Activated naive CD8-positive, alpha-beta T cell (primary cell): ENCODE results near the gene CAPN11.

Experiments
- H3K27ac Mint-ChIP-seq: one replicate; pipeline ENCODE4 v1.8.0; 2021; ENCODE audit warnings: mixed read lengths
- H3K27me3 Mint-ChIP-seq: one replicate; pipeline ENCODE4 v1.8.0; 2021; ENCODE audit warnings: mixed read lengths
- H3K36me3 Mint-ChIP-seq: one replicate; pipeline ENCODE4 v1.8.0; 2021; ENCODE audit warnings: mixed read lengths
- H3K4me1 Mint-ChIP-seq: one replicate; pipeline ENCODE4 v1.8.0; 2021; ENCODE audit warnings: low read depth, mixed read lengths
- H3K4me3 Mint-ChIP-seq: one replicate; pipeline ENCODE4 v1.8.0; 2021; ENCODE audit warnings: mild to moderate bottlenecking, mixed read lengths
- H3K9me3 Mint-ChIP-seq: one replicate; pipeline ENCODE4 v1.8.0; 2021; ENCODE audit warnings: low read depth, mixed read lengths

The CAPN11 gene

DNA sequence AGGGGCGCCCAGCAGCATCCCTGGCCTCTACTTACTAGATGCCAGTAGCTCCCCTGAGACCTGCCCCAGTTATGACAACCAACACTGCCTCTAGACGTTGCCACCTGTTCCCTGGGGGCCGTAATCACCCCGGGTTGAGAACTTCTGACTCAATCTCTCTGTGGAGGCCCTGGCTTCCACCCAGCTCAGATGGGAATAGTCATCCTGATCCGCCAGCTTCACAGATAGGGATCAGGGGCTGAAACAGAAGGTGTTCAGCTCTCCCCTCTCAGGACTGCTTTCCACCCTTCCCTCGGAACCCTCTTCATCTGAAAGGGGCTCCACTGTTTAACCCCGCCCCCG lies 3.3 kb downstream of the CAPN11 start:
- Mint-ChIP-seq H3K36me3 (no peaks in the 10 kb centered on the region), H3K4me3 (no peak overlapping the region), H3K27me3 (peaks cover 10% of the 10 kb centered on the region), H3K4me1 (peaks cover under 1% of the 10 kb centered on the region), H3K27ac (no peak overlapping the region), H3K9me3 (no peaks in the 10 kb centered on the region)

DNA sequence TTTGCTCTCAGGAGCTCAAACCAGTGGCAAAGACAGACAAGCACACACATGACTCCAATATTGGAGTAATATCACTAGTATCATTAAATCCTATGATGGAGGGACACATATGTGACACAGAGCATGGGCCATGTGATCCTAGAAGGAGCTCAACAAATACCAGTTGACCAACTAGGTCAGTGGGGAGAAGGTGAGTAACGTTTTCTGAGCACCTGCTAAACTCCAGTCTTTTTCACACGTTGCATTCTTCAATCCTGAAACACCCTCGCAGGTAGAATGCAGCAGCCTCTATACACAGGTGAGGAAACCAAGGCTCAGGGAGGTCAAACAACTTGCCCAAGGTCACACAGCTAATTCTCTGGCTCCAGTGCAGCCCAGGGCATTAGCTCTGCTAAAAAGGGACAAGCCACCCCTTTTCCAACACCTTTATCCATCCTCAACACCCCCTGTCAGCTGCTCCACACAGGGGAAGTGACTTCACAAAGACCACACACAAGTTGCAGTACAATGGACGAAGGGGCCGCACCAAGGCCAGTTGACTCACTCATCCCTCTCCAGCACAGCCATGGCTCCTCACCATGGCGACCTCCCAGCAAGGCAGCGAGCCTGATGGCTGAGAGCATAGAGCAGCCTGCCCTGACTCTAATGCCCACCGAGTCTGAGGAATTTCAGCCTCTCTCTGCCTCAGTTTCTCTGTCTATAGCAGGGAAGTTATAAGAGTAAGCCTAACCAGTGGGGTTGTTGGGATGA lies 4.4 kb downstream of the CAPN11 start:
- H3K27me3 Mint-ChIP-seq, result peaks cover 10% of the 10 kb centered on the region
- H3K9me3 Mint-ChIP-seq, result no peaks in the 10 kb centered on the region
- H3K4me1 Mint-ChIP-seq, result peaks cover 1% of the 10 kb centered on the region
- H3K4me3 Mint-ChIP-seq, result no peak overlapping the region
- no peak overlapping the region for H3K27ac Mint-ChIP-seq
- no peaks in the 10 kb centered on the region for H3K36me3 Mint-ChIP-seq

DNA sequence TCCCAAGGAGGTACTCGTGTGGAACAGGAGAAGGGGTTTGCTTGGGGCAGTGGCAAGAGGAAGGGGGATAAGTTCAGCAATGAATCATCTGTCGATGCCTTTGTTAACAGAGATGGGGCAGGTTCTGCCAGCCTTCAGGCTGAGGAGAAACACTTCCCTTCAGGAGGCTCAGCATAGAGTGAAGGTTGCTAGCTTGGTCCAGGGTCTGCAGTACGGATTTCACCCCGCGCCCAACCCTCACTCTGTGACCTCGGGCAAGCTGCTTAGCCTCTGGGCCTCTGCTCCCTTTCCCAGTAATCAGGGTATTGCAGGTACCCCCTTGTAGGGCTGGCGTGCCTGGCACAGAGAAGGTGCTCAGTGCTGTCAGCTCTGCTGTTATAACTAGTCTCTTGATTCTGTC lies 7.5 kb downstream of the CAPN11 start:
- H3K9me3 Mint-ChIP-seq, result no peaks in the 10 kb centered on the region
- H3K27ac Mint-ChIP-seq, result no peak overlapping the region
- no peaks in the 10 kb centered on the region for H3K36me3 Mint-ChIP-seq
- H3K4me3 Mint-ChIP-seq, result no peak overlapping the region
- peaks cover 10% of the 10 kb centered on the region for H3K27me3 Mint-ChIP-seq
- H3K4me1 Mint-ChIP-seq, result peaks cover 1% of the 10 kb centered on the region

DNA sequence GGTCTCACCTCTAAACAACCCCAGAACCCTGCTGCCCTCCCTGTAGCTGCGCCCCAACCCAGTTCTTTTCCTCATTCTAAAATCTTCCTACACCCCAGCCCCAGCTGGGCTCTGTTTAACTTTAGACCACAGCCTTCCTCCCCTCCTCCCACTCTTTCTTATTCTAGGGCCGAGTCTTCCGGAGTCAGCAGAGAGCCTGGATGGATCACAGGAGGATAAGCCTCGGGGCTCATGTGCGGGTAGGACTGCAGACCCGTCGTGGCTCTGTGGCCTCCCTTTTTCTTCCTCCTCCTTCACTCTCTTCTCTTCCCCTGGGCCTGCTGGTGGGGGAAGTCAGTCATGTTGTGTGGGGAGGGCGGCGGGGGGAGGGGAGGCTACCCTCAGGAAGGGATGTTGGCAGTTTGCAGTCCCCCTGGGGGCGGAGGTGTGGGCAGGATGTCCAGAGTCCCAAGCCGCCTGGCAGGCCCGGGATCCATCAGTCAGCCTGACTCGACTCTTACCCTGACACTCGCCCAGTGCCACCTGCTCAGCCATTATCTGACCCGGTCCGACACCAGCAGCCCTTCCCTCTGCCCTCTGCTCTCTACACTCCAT lies 8.1 kb downstream of the CAPN11 start:
- no peak overlapping the region for H3K27ac Mint-ChIP-seq
- H3K4me3 Mint-ChIP-seq, result no peak overlapping the region
- H3K27me3 Mint-ChIP-seq, result peaks cover 10% of the 10 kb centered on the region
- no peaks in the 10 kb centered on the region for H3K36me3 Mint-ChIP-seq
- H3K9me3 Mint-ChIP-seq, result no peaks in the 10 kb centered on the region
- peaks cover 1% of the 10 kb centered on the region for H3K4me1 Mint-ChIP-seq

DNA sequence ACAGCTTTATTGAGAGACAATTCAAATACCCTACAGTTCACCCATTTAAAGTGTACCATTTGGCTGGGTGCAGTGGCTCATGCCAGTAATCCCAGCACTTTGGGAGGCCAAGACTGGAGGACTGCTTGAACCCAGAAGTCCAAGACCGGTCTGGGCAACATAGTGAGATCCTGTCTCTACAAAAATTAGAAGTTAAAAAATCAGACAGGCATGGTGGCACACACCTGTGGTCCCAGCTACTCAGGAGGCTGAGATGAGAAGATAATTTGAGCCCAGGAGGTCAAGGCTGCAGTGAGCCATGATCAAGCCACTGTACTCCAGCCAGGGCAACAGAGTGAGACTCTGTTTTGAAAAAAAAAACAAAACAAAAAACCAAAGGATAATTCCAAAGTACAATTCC lies 8.9 kb downstream of the CAPN11 start:
- Mint-ChIP-seq H3K27ac (no peak overlapping the region), H3K4me3 (no peak overlapping the region), H3K4me1 (peaks cover 2% of the 10 kb centered on the region), H3K27me3 (peaks cover 10% of the 10 kb centered on the region), H3K9me3 (no peaks in the 10 kb centered on the region), H3K36me3 (no peaks in the 10 kb centered on the region)

DNA sequence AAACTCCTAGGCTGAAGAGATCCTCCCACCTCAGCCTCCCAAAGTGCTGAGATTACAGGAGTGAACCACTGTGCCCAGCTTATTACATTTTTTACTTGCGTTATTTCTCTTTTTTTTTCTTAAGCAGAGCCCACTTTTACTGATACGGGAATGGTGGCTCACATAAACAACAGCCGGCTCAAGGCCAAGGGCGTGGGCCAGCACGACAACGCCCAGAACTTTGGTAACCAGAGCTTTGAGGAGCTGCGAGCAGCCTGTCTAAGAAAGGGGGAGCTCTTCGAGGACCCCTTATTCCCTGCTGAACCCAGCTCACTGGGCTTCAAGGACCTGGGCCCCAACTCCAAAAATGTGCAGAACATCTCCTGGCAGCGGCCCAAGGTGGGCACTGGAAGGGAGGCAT lies 10.5 kb downstream of the CAPN11 start:
- Mint-ChIP-seq H3K27ac (no peak overlapping the region), H3K9me3 (no peaks in the 10 kb centered on the region), H3K4me1 (peaks cover 5% of the 10 kb centered on the region), H3K36me3 (no peaks in the 10 kb centered on the region), H3K4me3 (no peak overlapping the region), H3K27me3 (peaks cover 5% of the 10 kb centered on the region)

DNA sequence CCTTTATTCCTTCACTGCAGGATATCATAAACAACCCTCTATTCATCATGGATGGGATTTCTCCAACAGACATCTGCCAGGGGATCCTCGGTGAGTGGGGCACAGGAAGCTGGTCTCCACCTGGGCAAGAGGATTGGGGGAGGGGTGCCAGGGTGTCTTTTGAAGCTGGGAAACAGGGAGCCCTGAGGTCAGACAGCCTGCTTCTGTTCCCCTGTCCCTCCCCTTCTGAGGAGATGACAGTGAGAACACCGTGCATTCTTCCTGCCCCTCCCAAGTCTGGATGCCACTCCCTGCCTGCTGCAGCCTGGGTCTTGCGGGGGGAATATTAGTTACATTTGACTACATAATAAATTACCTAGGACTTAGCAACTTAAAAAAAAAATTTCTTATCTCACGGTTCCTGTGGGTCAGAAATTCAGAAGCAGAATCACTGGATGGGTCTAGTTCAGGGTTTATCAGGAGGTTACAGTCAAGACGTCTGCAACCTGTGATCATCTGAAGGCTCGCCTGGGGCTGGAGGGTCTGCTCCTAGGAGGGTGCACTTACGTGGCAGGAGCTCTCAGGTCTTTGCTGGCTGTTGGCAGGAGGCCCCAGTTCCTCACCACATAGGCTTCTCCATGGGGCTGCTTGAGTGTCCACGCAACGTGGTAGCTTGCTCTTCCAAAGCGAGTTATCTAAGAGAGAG lies 11.4 kb downstream of the CAPN11 start:
- Mint-ChIP-seq H3K4me3 (no peak overlapping the region), H3K27ac (no peak overlapping the region), H3K9me3 (no peaks in the 10 kb centered on the region), H3K36me3 (no peaks in the 10 kb centered on the region), H3K4me1 (peaks cover 5% of the 10 kb centered on the region), H3K27me3 (peaks cover 2% of the 10 kb centered on the region)

DNA sequence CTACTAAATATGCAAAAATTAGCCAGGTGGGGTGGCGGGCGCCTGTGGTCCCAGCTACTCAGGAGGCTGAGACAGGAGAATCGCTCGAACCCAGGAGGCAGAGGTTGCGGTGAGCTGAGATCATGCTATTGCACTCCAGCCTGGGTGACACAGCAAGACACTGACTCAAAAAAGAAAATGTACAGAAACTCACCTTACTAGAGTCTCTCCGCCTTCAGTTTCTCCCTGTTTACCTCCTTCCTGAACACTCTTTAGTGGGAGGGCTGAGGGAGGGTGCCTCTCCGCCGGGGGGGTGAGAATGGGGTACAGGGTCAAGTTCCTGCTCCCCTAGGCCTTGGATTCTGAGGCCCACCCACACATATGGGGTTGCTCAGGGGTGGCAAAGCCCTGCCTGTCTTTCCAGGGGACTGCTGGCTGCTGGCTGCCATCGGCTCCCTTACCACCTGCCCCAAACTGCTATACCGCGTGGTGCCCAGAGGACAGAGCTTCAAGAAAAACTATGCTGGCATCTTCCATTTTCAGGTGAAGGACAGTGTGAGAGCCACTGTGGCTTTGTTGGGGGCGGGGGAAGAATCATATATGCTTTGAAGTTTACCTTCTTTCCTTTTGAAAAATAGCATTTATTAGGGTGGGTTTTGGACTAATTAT lies 13.4 kb downstream of the CAPN11 start:
- no peaks in the 10 kb centered on the region for H3K36me3 Mint-ChIP-seq
- no peak overlapping the region for H3K4me3 Mint-ChIP-seq
- peaks cover 10% of the 10 kb centered on the region for H3K4me1 Mint-ChIP-seq
- H3K9me3 Mint-ChIP-seq, result no peaks in the 10 kb centered on the region
- peaks cover 2% of the 10 kb centered on the region for H3K27me3 Mint-ChIP-seq
- no peak overlapping the region for H3K27ac Mint-ChIP-seq

DNA sequence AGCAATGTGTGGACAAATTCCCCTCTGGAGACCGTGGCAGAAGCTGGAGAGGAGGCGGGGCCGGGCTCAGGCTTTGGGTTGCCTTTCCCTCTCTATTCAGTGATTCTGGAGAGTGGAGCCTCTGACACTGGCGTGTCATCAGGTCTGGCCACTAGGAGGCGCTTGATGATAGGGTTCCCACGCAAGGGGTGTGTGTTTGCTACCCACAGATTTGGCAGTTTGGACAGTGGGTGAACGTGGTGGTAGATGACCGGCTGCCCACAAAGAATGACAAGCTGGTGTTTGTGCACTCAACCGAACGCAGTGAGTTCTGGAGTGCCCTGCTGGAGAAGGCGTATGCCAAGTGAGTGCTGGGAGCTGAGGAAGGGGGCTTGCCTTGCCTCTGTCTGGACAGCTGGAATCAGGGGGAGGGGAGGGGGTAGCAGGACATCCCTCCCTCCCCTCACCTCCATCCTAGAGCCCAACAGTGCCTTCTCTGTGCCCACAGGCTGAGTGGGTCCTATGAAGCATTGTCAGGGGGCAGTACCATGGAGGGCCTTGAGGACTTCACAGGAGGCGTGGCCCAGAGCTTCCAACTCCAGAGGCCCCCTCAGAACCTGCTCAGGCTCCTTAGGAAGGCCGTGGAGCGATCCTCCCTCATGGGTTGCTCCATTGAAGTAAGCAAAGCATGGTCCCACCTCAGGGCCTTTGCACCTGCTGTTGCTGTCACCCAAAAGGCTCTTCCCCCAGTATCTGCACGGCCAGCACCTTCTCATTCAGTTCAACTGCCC lies 14.3 kb downstream of the CAPN11 start:
- peaks cover 2% of the 10 kb centered on the region for H3K27me3 Mint-ChIP-seq
- no peaks in the 10 kb centered on the region for H3K36me3 Mint-ChIP-seq
- H3K4me1 Mint-ChIP-seq, result peaks cover 14% of the 10 kb centered on the region
- no peak overlapping the region for H3K4me3 Mint-ChIP-seq
- no peaks in the 10 kb centered on the region for H3K9me3 Mint-ChIP-seq
- no peak overlapping the region for H3K27ac Mint-ChIP-seq

DNA sequence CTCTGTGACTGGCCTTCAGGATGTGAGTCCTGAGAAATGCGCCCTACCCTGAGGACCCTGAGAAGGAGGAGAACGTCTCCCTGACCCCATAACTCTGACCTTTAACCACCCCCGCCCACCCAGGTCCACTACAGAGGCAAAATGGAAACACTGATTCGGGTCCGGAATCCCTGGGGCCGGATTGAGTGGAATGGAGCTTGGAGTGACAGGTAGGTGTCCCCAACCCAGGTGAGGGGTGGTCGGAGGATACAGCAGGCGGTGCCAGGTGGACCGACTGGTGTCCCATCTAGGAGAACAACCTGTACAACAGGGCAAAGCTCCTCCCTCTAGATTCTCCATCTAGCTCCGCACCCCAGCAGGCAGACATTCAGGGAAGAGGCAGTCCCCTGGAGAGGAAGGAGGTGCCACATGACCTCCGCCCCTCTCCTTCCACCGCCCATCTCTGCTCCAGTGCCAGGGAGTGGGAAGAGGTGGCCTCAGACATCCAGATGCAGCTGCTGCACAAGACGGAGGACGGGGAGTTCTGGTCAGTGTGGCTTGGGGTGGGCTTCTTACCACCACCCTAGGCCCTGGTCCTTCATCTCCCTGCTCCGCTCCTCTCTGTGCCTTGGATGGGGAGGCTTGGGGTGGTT lies 17.6 kb downstream of the CAPN11 start:
- Mint-ChIP-seq H3K27me3 (peaks cover 2% of the 10 kb centered on the region), H3K9me3 (no peaks in the 10 kb centered on the region), H3K4me3 (peak overlapping the region; percentile 70), H3K27ac (no peak overlapping the region), H3K4me1 (peaks cover 14% of the 10 kb centered on the region), H3K36me3 (no peaks in the 10 kb centered on the region)

DNA sequence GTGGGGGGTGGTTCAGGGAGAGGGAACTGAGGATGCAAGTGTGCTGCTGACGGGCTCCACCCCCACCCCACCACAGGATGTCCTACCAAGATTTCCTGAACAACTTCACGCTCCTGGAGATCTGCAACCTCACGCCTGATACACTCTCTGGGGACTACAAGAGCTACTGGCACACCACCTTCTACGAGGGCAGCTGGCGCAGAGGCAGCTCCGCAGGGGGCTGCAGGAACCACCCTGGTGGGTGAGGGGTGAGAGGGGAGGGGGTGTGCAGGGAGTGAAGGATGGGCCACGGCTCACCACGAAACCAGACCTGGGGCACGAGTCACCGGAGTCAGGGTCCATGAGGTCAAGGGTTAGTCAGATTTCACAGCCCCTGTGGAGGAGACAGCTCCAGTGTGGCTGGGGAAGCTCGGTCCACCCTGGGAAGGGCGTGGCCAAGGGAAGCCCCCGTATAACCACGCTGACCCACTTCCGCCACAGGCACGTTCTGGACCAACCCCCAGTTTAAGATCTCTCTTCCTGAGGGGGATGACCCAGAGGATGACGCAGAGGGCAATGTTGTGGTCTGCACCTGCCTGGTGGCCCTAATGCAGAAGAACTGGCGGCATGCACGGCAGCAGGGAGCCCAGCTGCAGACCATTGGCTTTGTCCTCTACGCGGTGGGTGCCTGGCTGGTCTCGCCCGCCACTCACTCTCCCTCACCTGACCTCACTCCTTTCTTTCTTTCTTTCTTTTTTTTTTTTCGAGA lies 18.3 kb downstream of the CAPN11 start:
- Mint-ChIP-seq H3K9me3 (no peaks in the 10 kb centered on the region), H3K27ac (no peak overlapping the region), H3K36me3 (no peaks in the 10 kb centered on the region), H3K4me3 (peak overlapping the region; percentile 70), H3K27me3 (peaks cover 2% of the 10 kb centered on the region), H3K4me1 (peaks cover 14% of the 10 kb centered on the region)

DNA sequence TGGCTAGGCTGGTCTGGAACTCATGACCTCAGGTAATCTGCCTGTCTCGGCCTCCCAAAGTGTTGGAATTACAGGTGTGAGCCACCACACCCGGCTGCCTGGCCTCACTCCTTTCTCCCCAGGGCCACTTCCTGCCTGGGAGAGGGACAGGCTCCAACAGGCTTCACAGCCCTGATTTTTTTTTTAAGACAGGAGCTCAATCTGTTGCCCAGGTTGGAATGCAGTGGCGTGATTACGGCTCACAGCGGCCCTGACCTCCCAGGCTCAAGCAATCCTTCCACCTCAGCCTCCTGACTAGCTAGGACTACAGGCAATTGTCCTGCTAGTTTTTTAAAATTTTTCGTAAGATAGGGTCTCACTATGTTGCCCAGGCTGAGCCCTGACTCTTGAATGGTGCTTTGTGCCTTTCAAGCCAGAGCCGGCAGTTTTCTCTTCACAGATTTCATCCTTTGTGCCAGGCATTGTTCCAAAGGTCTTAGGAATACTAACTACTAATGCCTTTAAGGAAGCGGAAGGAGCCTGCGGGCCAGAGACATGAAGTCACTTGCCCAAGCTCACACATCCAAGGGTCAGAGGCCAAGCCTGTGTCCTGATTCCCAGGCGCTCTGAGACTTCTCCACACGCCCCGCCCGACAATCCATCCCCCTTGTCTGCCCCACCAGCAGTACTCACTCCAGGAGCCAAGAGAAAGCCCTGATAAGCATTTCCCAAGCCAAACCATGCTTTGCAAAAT lies 19.2 kb downstream of the CAPN11 start:
- no peaks in the 10 kb centered on the region for H3K9me3 Mint-ChIP-seq
- H3K27ac Mint-ChIP-seq, result no peak overlapping the region
- H3K27me3 Mint-ChIP-seq, result peaks cover under 1% of the 10 kb centered on the region
- peaks cover 10% of the 10 kb centered on the region for H3K4me1 Mint-ChIP-seq
- H3K4me3 Mint-ChIP-seq, result peak overlapping the region; percentile 70
- H3K36me3 Mint-ChIP-seq, result no peaks in the 10 kb centered on the region

DNA sequence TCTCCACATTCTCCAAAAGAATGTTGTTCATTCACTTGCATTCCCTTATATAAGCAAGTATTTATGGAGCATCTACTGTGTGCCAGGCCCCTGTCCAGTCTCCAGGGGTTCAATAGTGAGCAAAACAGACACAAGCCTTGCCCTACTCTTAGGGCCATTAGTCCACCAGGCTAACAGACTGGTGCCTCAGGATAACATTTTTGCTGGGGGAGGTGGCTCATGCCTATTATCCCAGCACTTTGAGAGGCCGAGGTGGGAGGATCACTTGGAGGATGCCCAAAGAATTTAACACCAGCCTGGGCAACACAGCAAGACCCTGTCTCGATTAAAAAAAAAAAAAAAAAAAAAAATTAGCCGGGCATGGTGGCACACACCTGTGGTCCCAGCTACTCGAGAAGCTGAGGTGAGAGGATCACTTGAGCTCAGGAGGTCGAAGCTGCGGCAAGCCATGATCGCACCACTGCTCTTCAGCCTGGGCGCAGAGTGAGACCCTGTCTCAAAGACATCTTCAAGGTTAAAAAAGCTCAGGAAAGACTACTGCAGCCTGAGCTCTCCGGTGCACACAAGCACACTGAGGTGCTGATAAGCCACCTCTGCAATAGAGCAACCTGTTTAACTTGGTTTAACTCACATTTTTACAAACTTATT lies 19.9 kb downstream of the CAPN11 start:
- no peak overlapping the region for H3K27ac Mint-ChIP-seq
- no peak overlapping the region for H3K4me3 Mint-ChIP-seq
- H3K9me3 Mint-ChIP-seq, result no peaks in the 10 kb centered on the region
- peaks cover 10% of the 10 kb centered on the region for H3K4me1 Mint-ChIP-seq
- no peaks in the 10 kb centered on the region for H3K36me3 Mint-ChIP-seq
- no peaks in the 10 kb centered on the region for H3K27me3 Mint-ChIP-seq
